HEK293 (cell line): ENCODE measurements around the gene DXO.

Source experiments
- ELK4 ChIP-seq: IDR thresholded peaks from 2 replicates; pipeline ENCODE4 v1.6.1; 2011; ENCODE audit warnings: mild to moderate bottlenecking, low read depth, low read length, borderline replicate concordance
- HOXC10 ChIP-seq: sonication (generic); formaldehyde crosslinking; IDR thresholded peaks from 2 replicates; pipeline ENCODE4 v1.8.1; 2023; ENCODE audit warnings: mild to moderate bottlenecking, missing genetic modification reagents
- KLF1 ChIP-seq: fragments of 450-650 bp; formaldehyde crosslinking; IDR thresholded peaks from 2 replicates; pipeline ENCODE4 v1.5.1; 2016; ENCODE audit warnings: missing biosample characterization, missing genetic modification characterization
- KLF17 ChIP-seq: fragments of 450-650 bp; formaldehyde crosslinking; IDR thresholded peaks from 2 replicates; pipeline ENCODE4 v1.5.1; 2016; ENCODE audit warnings: missing biosample characterization, missing genetic modification characterization
- KLF7 ChIP-seq: fragments of 450-650 bp; formaldehyde crosslinking; IDR thresholded peaks from 2 replicates; pipeline ENCODE4 v1.5.1; 2016; ENCODE audit warnings: missing biosample characterization, missing genetic modification characterization, borderline replicate concordance
- KLF8 ChIP-seq: fragments of 450-650 bp; formaldehyde crosslinking; IDR thresholded peaks from 2 replicates; pipeline ENCODE4 v1.5.1; 2016; ENCODE audit warnings: missing biosample characterization, missing genetic modification characterization
- OSR2 ChIP-seq: fragments of 450-650 bp; formaldehyde crosslinking; IDR thresholded peaks from 2 replicates; pipeline ENCODE4 v1.5.1; 2016; ENCODE audit warnings: missing biosample characterization, missing genetic modification characterization
- OVOL3 ChIP-seq: fragments of 450-650 bp; formaldehyde crosslinking; IDR thresholded peaks from 2 replicates; pipeline ENCODE4 v1.5.1; 2016; ENCODE audit warnings: missing biosample characterization, missing genetic modification characterization
- TCF7L2 ChIP-seq: IDR thresholded peaks from 2 replicates; pipeline ENCODE4 v1.6.1; 2011; ENCODE audit warnings: low read depth, mild to moderate bottlenecking, inconsistent platforms, low read length, moderate library complexity, borderline replicate concordance
- ZBTB20 ChIP-seq: fragments of 450-650 bp; formaldehyde crosslinking; IDR thresholded peaks from 2 replicates; pipeline ENCODE4 v1.5.1; 2016; ENCODE audit warnings: missing biosample characterization, missing genetic modification characterization
- ZBTB26 ChIP-seq: fragments of 450-650 bp; formaldehyde crosslinking; optimal IDR thresholded peaks from 2 replicates; pipeline ENCODE3; 2016; ENCODE audit warnings: missing biosample characterization, mild to moderate bottlenecking, missing genetic modification characterization
- ZFP69B ChIP-seq: fragments of 450-650 bp; formaldehyde crosslinking; IDR thresholded peaks from 2 replicates; pipeline ENCODE4 v1.5.1; 2016; ENCODE audit warnings: missing biosample characterization, missing genetic modification characterization
- ZIC2 ChIP-seq: fragments of 450-650 bp; formaldehyde crosslinking; IDR thresholded peaks from 2 replicates; pipeline ENCODE4 v1.5.1; 2016; ENCODE audit warnings: missing biosample characterization, missing genetic modification characterization
- ZNF184 ChIP-seq: fragments of 450-650 bp; IDR thresholded peaks from 2 replicates; pipeline ENCODE4 v1.5.1; 2018; ENCODE audit warnings: missing biosample characterization, mild to moderate bottlenecking, missing genetic modification characterization
- ZNF202 ChIP-seq: fragments of 450-650 bp; formaldehyde crosslinking; IDR thresholded peaks from 2 replicates; pipeline ENCODE4 v1.5.1; 2016; ENCODE audit warnings: missing biosample characterization, missing genetic modification characterization, borderline replicate concordance
- ZNF24 ChIP-seq: fragments of 450-650 bp; formaldehyde crosslinking; IDR thresholded peaks from 2 replicates; pipeline ENCODE4 v1.5.1; 2016; ENCODE audit warnings: missing biosample characterization, missing genetic modification characterization
- ZNF274 ChIP-seq, 2 experiments: fragments of 200-500 bp in 1 of 2; fragments of 450-650 bp in 1 of 2; sonication (Bioruptor generic) in 1 of 2; formaldehyde crosslinking in 1 of 2; IDR thresholded peaks; 2 replicates each; pipeline versions ENCODE4 v1.5.1 to v1.6.1; 2014 to 2016; ENCODE audit warnings: borderline replicate concordance in 1 of 2, inconsistent platforms in 1 of 2, low read length in 1 of 2, missing biosample characterization in 1 of 2, missing genetic modification characterization in 1 of 2
- ZNF280C ChIP-seq: fragments of 450-650 bp; formaldehyde crosslinking; IDR thresholded peaks from 2 replicates; pipeline ENCODE4 v1.5.1; 2016; ENCODE audit warnings: missing biosample characterization, missing genetic modification characterization
- ZNF324 ChIP-seq: fragments of 450-650 bp; formaldehyde crosslinking; IDR thresholded peaks from 2 replicates; pipeline ENCODE4 v1.5.1; 2016; ENCODE audit warnings: missing biosample characterization, missing genetic modification characterization
- ZNF366 ChIP-seq: fragments of 450-650 bp; formaldehyde crosslinking; conservative IDR thresholded peaks from 2 replicates; pipeline ENCODE4 v1.5.1; 2016; ENCODE audit warnings: missing biosample characterization, missing genetic modification characterization
- ZNF404 ChIP-seq: fragments of 450-650 bp; formaldehyde crosslinking; IDR thresholded peaks from 2 replicates; pipeline ENCODE4 v1.5.1; 2017; ENCODE audit warnings: missing biosample characterization, missing genetic modification characterization
- ZNF449 ChIP-seq: fragments of 450-650 bp; formaldehyde crosslinking; IDR thresholded peaks from 2 replicates; pipeline ENCODE4 v1.5.1; 2017; ENCODE audit warnings: missing biosample characterization, mild to moderate bottlenecking, missing genetic modification characterization, moderate library complexity
- ZNF580 ChIP-seq: fragments of 450-650 bp; formaldehyde crosslinking; IDR thresholded peaks from 2 replicates; pipeline ENCODE4 v1.5.1; 2016; ENCODE audit warnings: missing biosample characterization, missing genetic modification characterization
- ZNF623 ChIP-seq: fragments of 450-650 bp; formaldehyde crosslinking; IDR thresholded peaks from 2 replicates; pipeline ENCODE4 v1.5.1; 2016; ENCODE audit warnings: missing biosample characterization, missing genetic modification characterization
- ZNF692 ChIP-seq: fragments of 450-650 bp; formaldehyde crosslinking; IDR thresholded peaks from 2 replicates; pipeline ENCODE4 v1.5.1; 2016; ENCODE audit warnings: missing biosample characterization, missing genetic modification characterization
- ZNF76 ChIP-seq: fragments of 450-650 bp; formaldehyde crosslinking; IDR thresholded peaks from 2 replicates; pipeline ENCODE4; 2016; ENCODE audit warnings: low read depth, missing biosample characterization, missing genetic modification characterization, borderline replicate concordance
- ZNF830 ChIP-seq: fragments of 450-650 bp; IDR thresholded peaks from 2 replicates; pipeline ENCODE4 v1.5.0; 2018; ENCODE audit warnings: missing biosample characterization, missing genetic modification characterization, low read depth, mild to moderate bottlenecking, moderate library complexity
- ZNF843 ChIP-seq: fragments of 450-650 bp; formaldehyde crosslinking; IDR thresholded peaks from 2 replicates; pipeline ENCODE4 v1.5.1; 2016; ENCODE audit warnings: missing biosample characterization, missing genetic modification characterization
- ZXDB ChIP-seq: fragments of 450-650 bp; formaldehyde crosslinking; IDR thresholded peaks from 2 replicates; pipeline ENCODE4 v1.5.1; 2016; ENCODE audit warnings: missing biosample characterization, missing genetic modification characterization

Gene DXO

GRCh38 chr6:31971993-31972708 lies at the start of gene DXO (continued):
- TF ChIP-seq KLF17 (tag by site-specific recombination) (peak; percentile 98), ZNF280C (tag by site-specific recombination) (no peak), ZNF324 (tag by site-specific recombination) (peak; percentile 76), ZNF184 (0 out of 2 replicates have a peak, but pooled peaks have one; percentile 22), ELK4 (no peak; the same call in 1 of the 2 replicates), ZBTB26 (tag by site-specific recombination) (peak; percentile 88), ZNF449 (tag by site-specific recombination) (peak; percentile 20; the same call in 1 of the 2 replicates), HOXC10 (CRISPR knock-in tag) (0 out of 2 replicates have a peak, but pooled peaks have one; percentile 31), OSR2 (tag by site-specific recombination) (peak; percentile 51; the same call in 1 of the 2 replicates), KLF8 (tag by site-specific recombination) (peak; percentile 99), ZIC2 (tag by site-specific recombination) (peak; percentile 79), ZNF692 (peak; percentile 89), ZXDB (peak; percentile 98), ZNF366 (tag by site-specific recombination) (peak; percentile 99), ZNF404 (no peak), KLF7 (tag by site-specific recombination) (peak; percentile 81), ZNF580 (tag by site-specific recombination) (peak; percentile 95), ZFP69B (tag by site-specific recombination) (peak; percentile 75), ZNF830 (no peak), TCF7L2 (no peak), OVOL3 (tag by site-specific recombination) (peak; percentile 66), ZNF76 (tag by site-specific recombination) (peak; percentile 81), ZNF623 (tag by site-specific recombination) (0 out of 2 replicates have a peak, but pooled peaks have one; percentile 14), ZNF202 (tag by site-specific recombination) (no peak), ZNF843 (peak; percentile 71; the same call in 1 of the 2 replicates), ZBTB20 (tag by site-specific recombination) (peak; percentile 92), ZNF274 (IDR thresholded peaks at IDR 0.05; ENCODE audit: low read length) (no peak), ZNF274 (tag by site-specific recombination; IDR thresholded peaks at IDR 0.05; ENCODE audit: borderline replicate concordance) (no peak), KLF1 (tag by site-specific recombination) (peak; percentile 75), ZNF24 (tag by site-specific recombination) (no peak; the same call in 1 of the 2 replicates)
